ENCODE results near the gene SPAG5. TPM values are rescaled to one million over a fixed set of nuclear protein-coding genes. Genes with fewer than 3 reads are reported as not detected.

SPAG5 gene
- total RNA-seq, 2 donors from 2014 or later, result 19.2 to 31.5 TPM

Other genes with a start within 250 kb of the SPAG5 start
- 10 to 100 TPM; 24.6 to 30.7 TPM for gene POLDIP2, start 241.5 kb downstream of the SPAG5 start, total RNA-seq
- not detected for gene SEBOX, start 233.8 kb downstream of the SPAG5 start, total RNA-seq
- gene VTN, start 228.7 kb downstream of the SPAG5 start, total RNA-seq, result under 1 TPM in 1 of 2 donors, not detected in 1; 0.90 TPM
- gene SARM1, start 227.3 kb downstream of the SPAG5 start, total RNA-seq, result 10 to 100 TPM; 24.4 to 26.1 TPM
- gene SLC46A1, start 192.8 kb downstream of the SPAG5 start, total RNA-seq, result under 1 TPM; 0.50 to 0.99 TPM
- not detected for gene SLC13A2, start 125.4 kb downstream of the SPAG5 start, total RNA-seq
- not detected for gene FOXN1, start 92.7 kb downstream of the SPAG5 start, total RNA-seq
- gene UNC119, start 46.4 kb downstream of the SPAG5 start, total RNA-seq, result 10 to 100 TPM; 87.2 to 91.9 TPM
- 10 to 100 TPM; 44.5 to 50.9 TPM for gene PIGS, start 27.5 kb downstream of the SPAG5 start, total RNA-seq
- gene ALDOC, start 22.1 kb downstream of the SPAG5 start, total RNA-seq, result 10 to 100 TPM; 16.7 to 24.5 TPM
- 1 to 10 TPM; 8.1 to 8.8 TPM for gene RSKR, start 15.2 kb upstream of the SPAG5 start, total RNA-seq
- gene BLTP2, start 46.1 kb upstream of the SPAG5 start, total RNA-seq, result 100 to 1,000 TPM; 136 to 153 TPM
- 10 to 100 TPM; 31.5 to 38.5 TPM for gene SDF2, start 62.9 kb upstream of the SPAG5 start, total RNA-seq
- gene SUPT6H, start 63.2 kb upstream of the SPAG5 start, total RNA-seq, result 100 to 1,000 TPM; 136 to 139 TPM
- 1 to 10 TPM; 4.8 to 6.3 TPM for gene PROCA1, start 112.9 kb upstream of the SPAG5 start, total RNA-seq
- 10 to 100 TPM in 1 of 2 donors, 1 to 10 TPM in 1; 8.3 to 24.3 TPM for gene RAB34, start 118.8 kb upstream of the SPAG5 start, total RNA-seq
- 1,000 to 10,000 TPM; 2,757 to 2,860 TPM for gene RPL23A, start 121.0 kb upstream of the SPAG5 start, total RNA-seq
- gene TLCD1, start 127.2 kb upstream of the SPAG5 start, total RNA-seq, result 1 to 10 TPM; 1.1 to 1.4 TPM
- 1 to 10 TPM; 5.8 to 8.8 TPM for gene NEK8, start 129.8 kb upstream of the SPAG5 start, total RNA-seq
- gene TRAF4, start 145.0 kb upstream of the SPAG5 start, total RNA-seq, result 100 to 1,000 TPM; 326 to 362 TPM
- 10 to 100 TPM; 18.3 to 22.6 TPM for gene FAM222B, start 243.8 kb upstream of the SPAG5 start, total RNA-seq

Data from T-helper 17 cell (primary cell).